ENCODE data around the gene IRAK3. TPM values are rescaled to one million over a fixed set of nuclear protein-coding genes. Genes with fewer than 3 reads are reported as not detected.
"Not testable (repeated sequence)": the region's sequence is repeated elsewhere in the genome, so short reads cannot be mapped to it uniquely, and the experiment has no call there.

The IRAK3 gene
- total RNA-seq, 1 donor from 2014 or later = 4.0 TPM

DNA sequence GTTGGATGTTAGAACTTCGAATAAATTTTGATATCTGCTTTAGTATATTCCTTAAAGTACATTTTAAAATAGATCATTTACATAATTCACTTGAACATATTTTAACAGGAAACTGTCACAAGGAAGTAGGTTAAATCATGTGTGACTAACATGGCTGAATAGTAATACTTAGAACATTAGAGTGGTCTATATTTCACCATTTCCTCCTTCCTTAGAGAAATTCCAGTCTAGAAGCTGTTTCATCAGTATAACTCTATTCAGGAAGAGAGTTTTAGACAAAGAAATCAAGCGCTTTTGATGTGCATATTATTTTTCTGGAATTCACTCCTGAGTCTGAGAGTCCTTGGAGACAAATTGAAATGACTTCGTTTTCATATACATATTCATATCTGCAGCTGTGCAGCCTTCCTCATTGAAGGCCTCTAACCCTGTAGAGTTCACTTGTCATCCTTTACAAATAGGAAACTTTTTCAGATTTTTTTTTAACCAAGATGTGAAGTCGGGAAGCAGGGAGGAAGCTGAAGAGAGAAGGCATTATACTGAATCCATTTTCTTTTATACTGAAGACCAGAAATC is 28.4 kb downstream of the IRAK3 start:
- DNase-seq (ENCODE audit: low read depth) = peak; percentile 24

GRCh38 chr12:66228462-66228861 is 39.4 kb downstream of the IRAK3 start:
- no peak for DNase-seq (ENCODE audit: low read depth)

DNA sequence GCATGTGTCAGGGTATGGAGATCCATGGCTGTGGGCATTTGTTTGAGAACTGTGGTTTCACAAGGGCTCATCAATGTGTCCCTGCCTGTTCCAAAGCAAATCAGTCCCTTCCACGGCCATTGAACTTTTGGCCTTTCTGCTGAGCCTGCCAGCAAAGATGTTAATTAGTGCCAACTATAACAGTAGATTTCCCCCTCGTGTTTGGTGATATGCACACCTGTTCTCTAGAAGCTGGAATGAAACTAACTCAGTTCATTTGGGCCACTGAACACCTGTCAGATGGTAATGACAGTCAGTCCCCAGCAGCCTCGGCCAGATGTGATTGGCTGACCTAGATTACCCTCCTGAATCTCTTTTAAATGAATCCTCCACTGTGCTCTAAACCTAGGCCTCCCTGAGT is 43.2 kb downstream of the IRAK3 start:
- no peak for DNase-seq (ENCODE audit: low read depth)

DNA sequence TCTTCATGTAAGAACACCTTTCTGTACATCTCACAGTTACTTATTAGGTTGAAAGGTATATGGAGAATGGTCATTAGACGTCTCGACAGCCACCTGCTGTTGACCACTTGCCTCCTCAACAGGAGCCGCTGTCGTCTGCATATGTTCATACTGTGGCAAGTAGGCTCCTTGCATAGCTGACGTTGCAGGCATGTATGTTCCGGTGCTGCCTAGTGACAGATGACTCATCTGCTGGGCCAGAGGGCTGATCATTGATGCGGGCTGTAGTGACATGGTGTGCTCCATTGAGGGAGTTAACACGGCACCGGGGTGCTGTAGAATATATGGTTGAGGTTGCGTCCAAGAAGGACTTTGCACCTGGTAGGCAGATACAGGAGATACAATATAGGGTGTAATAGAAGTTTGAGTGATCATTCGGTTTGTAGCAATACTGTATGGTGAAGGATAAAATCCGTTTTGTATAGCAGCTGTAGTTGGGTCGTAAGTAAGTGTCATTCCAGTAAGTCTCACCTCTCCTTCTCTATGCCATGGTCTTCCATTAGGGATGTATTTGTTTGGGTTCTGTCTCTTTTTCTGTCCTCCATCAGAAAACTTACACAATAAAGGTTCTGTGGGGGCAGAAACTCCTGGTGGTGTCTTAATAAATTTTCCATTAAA is 45.2 kb downstream of the IRAK3 start:
- not testable (repeated sequence) for DNase-seq (ENCODE audit: low read depth)

DNA sequence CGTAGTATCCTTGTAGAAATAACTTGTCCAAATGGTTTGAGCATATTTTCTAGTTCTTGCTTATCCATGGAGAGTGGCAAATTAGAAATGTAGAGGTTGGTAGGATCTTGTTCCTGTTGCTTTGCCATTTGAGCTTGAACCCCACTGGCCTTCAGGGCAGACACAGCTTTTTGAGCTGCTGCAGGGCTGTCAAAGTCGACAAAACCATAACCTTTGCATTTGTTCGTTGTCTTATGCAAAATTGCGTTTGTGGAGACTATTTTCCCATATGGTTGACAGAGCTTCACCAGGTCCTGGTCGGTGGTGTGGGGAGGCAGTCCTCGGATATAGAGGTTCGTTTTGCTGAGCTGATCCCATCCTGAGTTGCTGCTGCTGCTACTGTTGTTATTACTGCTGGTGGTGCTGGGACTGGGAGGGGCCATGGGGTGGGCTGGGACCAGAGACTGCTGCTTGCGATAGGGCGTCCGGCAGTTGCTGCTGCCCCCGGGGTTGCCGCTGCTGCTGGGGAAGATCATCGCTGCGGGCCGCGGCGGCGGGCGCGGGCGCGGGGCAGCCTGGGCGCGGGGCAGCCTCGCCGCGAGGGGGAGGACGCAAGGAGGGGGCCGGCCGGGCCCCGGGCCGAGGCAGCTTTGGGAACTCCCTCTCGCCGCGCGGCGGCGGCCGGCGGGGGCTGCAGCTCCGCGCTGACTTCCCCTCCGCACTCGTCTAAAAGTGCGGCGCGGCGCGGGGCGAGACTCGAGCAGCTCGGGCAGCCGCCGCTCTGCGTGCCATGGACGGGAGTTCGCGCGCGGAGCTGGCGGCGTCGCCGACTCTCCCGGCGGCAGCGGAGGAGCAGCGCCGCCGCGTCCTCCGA is 46.0 kb downstream of the IRAK3 start:
- DNase-seq (ENCODE audit: low read depth) = not testable (repeated sequence)

- DNase-seq (ENCODE audit: low read depth) = peak; percentile 10
Measured at GRCh38 chr12:66235626-66236281, 46.7 kb downstream of the IRAK3 start.

DNA sequence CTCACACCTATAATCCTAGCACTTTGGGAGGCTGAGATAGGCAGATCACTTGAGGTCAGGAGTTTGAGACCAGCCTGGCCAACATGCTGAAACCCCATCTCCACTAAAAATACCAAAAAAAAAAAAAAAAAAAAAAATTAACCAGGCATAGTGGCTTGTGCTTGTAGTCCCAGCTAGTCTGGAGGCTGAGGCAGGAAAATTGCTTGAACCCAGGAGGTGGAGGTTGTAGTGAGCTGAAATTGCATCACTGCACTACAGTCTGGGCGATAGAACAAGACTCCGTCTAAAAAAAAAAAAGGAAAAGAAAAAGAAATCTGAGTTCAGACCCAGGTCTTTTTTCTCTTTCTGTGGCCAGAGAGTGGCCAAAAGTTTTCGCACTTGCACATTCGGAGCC is 47.3 kb downstream of the IRAK3 start:
- DNase-seq (ENCODE audit: low read depth) = not testable (repeated sequence)

DNA sequence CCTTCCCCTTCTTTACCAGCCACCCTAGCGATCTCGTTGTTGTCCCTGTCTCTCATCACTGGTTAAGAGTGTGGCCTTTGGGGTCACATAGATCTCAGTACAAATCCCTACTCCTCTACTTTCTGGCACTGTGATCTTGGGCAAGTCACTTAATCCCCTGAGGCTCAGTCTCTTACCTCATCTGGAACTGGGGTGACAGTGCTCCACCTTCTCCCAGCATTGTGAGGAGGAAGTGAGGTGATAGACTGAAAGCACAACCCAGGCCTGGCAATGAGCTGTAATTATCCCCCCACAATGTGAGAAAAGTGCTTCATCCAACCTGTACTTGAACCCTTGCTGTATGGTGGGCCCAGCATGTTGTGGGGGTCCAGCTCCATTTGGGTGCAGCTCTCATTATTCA is 48.0 kb downstream of the IRAK3 start:
- no peak for DNase-seq (ENCODE audit: low read depth)

DNA sequence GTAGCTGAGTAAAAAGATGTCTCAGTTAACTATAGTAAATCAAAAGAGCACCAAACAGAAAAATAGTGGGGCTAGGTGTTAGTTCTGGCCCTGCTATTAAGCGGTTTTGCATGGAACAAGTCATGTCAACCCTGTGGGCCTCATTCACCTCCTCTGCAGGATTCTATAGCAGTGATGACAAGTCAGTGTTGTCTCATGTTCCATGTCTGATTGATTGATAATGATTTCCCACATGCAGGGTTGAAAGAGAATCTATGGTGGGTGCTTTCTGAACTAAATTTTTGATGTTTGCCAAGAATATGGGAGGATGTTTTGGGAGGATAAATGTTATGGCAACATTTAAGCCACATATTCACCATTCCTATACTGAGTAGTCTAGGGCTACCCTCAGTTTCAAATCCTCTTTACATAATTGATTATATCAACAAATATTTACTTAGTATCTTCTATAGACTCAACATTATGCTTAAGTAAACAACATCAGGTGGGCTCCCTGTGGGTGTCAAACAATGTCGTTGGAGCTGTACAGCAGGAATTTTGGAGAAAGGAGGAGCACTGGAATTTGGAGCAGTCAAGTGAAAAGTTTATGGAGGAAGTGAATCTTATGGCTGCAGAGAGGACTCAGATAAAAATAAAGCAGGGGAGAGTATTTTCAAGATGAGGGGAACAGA is 48.6 kb downstream of the IRAK3 start:
- no peak for DNase-seq (ENCODE audit: low read depth)

GRCh38 chr12:66239295-66239694 is 50.3 kb downstream of the IRAK3 start:
- no peak for DNase-seq (ENCODE audit: low read depth)

GRCh38 chr12:66240096-66240820 is 51.2 kb downstream of the IRAK3 start:
- no peak for DNase-seq (ENCODE audit: low read depth)

- DNase-seq (ENCODE audit: low read depth) = peak; percentile 93
Measured at GRCh38 chr12:66241061-66242043, 52.3 kb downstream of the IRAK3 start.

GRCh38 chr12:66242311-66242710 is 53.3 kb downstream of the IRAK3 start:
- DNase-seq (ENCODE audit: low read depth) = no peak

GRCh38 chr12:66243911-66244310 is 54.9 kb downstream of the IRAK3 start:
- no peak for DNase-seq (ENCODE audit: low read depth)

DNA sequence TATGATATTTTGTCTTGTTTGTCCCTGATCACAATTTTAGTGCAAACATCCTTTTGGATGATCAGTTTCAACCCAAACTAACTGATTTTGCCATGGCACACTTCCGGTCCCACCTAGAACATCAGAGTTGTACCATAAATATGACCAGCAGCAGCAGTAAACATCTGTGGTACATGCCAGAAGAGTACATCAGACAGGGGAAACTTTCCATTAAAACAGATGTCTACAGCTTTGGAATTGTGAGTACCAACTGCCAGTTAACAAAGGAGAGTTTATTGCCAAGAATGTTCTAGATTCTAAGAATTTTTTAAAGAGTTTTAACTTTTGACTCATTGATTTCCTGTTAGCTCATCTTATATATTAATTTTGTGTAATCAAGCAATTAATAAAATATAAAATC is 55.4 kb downstream of the IRAK3 start:
- no peak for DNase-seq (ENCODE audit: low read depth)

DNA sequence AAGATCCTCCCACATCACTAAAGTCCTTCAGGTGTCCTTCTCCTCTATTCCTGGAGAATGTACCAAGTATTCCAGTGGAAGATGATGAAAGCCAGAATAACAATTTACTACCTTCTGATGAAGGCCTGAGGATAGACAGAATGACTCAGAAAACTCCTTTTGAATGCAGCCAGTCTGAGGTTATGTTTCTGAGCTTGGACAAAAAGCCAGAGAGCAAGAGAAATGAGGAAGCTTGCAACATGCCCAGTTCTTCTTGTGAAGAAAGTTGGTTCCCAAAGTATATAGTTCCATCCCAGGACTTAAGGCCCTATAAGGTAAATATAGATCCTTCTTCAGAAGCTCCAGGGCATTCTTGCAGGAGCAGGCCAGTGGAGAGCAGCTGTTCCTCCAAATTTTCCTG is 58.7 kb downstream of the IRAK3 start:
- peak; percentile 50 for DNase-seq (ENCODE audit: low read depth)

DNA sequence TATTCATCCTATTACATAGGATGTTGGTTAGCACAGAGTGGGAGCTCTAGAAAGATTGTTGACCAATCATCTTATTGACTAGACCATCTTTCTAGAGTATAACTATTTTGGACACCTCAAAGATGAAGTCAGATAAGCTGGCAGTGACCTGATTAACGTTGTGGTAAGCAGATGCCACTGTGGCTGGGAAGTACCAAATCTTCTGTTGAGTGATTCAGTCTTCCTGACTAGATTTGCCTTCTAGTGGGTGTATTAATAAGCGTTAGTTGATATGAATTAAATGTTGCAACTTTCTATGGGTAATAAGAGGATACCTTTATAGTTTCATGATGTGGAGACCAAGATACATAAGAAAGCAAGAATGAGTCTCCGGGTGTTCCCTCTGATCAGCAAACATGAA is 62.0 kb downstream of the IRAK3 start:
- no peak for DNase-seq (ENCODE audit: low read depth)

DNA sequence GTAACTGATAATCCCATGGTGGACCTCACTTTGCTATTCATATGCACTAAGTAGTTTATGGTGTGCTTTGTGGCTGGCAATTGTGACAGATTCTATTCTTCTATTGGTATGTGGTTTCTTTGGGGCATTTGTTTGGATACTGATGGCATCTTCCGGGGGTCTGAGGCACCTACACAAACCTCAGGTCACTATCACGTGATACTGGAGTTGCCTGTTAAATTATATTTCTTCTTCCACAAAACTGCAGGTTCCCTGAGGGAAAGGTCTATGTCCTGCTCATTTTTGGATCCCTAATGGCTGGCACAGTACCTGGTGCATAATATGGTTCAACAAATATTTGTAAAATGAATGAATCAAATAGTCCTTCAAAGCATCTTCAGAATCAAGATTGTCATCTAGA is 63.8 kb downstream of the IRAK3 start:
- DNase-seq (ENCODE audit: low read depth) = no peak

DNA sequence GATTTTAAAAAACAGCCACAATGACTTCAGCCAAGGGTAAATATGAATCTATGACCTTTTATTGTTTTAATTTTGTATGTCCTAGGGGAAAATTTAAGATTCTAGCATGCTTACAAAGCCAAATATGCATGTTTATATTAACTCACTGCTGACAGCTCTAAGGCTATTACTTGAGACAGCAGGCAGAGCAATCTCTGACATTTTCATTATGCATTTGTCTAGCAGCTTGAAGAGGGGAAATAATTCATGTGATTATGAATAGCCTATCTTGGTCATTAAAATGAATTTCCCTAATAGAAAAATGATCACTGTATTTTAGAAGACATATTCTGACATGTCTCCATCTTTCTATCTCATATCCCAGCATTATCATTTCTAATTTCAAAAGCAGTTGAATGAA is 66.7 kb downstream of the IRAK3 start:
- no peak for DNase-seq (ENCODE audit: low read depth)

DNA sequence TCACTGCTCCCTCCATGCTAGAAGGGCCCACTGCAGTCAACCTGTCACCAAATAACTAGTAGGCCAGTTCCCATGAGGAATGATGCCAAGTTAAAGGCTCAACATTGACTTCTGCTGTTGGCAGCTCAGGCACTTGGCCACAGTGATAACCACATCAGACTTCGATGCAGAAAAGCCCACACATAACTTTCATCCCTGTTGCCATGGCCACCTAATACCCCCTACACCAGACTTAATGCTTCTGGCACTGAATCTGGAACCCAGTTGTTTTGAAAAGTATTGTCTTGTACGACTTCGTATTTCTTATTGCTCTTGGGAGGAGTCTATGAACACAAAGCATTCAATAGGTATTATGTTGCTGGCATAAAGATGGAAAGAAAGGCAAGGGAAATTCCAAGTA is 69.0 kb downstream of the IRAK3 start:
- no peak for DNase-seq (ENCODE audit: low read depth)
